Gastroesophageal sphincter (tissue), 4 donors: Measurements from ENCODE around the gene MVK. TPM values are rescaled to one million over a fixed set of nuclear protein-coding genes. Genes with fewer than 3 reads are reported as not detected.

Source experiments
- ATAC-seq: fragments of 150-250 bp; one replicate; pipeline ENCODE4 v1.9.1; 2016; ENCODE audit warnings: mild to moderate bottlenecking, moderate library complexity
- H3K27ac ChIP-seq, 4 donors: fragments of 200-600 bp; sonication (generic) in 3 of 4; 1 replicate in 3 of 4; 2 replicates in 1 of 4; pipeline ENCODE4 v1.5.1; 2016 to 2019
- H3K27me3 ChIP-seq: fragments of 200-600 bp; sonication (generic); one replicate; pipeline ENCODE4 v1.5.1; 2019
- H3K36me3 ChIP-seq, 2 donors: fragments of 200-600 bp; sonication (generic); one replicate each; pipeline ENCODE4 v1.5.1; 2019; ENCODE audit warnings: control low read depth in 1 of 2
- H3K4me1 ChIP-seq, 3 donors: fragments of 200-600 bp; sonication (generic); 1 replicate in 2 of 3; 2 replicates in 1 of 3; pipeline ENCODE4 v1.5.1; 2016 to 2019; ENCODE audit warnings: control low read depth in 2 of 3
- H3K4me3 ChIP-seq, 2 donors: fragments of 200-600 bp; sonication (generic); one replicate each; pipeline ENCODE4 v1.5.1; 2019; ENCODE audit warnings: mild to moderate bottlenecking in 1 of 2, moderate library complexity in 1 of 2
- H3K9me3 ChIP-seq, 3 donors: fragments of 200-600 bp; sonication (generic); one replicate each; pipeline ENCODE4 v1.5.1; 2017 to 2019; ENCODE audit warnings: control low read depth in 2 of 3
- EP300 ChIP-seq: sonication (generic); formaldehyde crosslinking; IDR thresholded peaks from one replicate; pipeline ENCODE4 v1.6.1; 2017; ENCODE audit warnings: antibody characterized with exemption, mild to moderate bottlenecking
- POLR2A ChIP-seq, 2 donors: fragments of 450-650 bp; IDR thresholded peaks; one replicate each; pipeline ENCODE4 v1.6.1; 2017; ENCODE audit warnings: antibody characterized with exemption in 2 of 2, mild to moderate bottlenecking in 2 of 2, moderate library complexity in 1 of 2
- POLR2AphosphoS5 ChIP-seq: sonication (generic); formaldehyde crosslinking; IDR thresholded peaks from one replicate; pipeline ENCODE4 v1.6.1; 2017; ENCODE audit warnings: antibody characterized with exemption
- WGBS, 2 donors: methylation state at CpG; one replicate each; pipeline ENCODE4 v1.1.5; 2018; ENCODE audit warnings: low coverage in 1 of 2; 5-methylcytosine and 5-hydroxymethylcytosine counted together
- total RNA-seq, 4 donors: library from RNA; depleted of rRNA; stranded (reverse); fragments of >200 nt; gene quantifications; one replicate each; pipeline ENCODE4 v1.1.0, GENCODE V29; 2016
- TF ChIP-seq, protein P1 (sequence below), 4 experiments: fragments of 200-600 bp in 2 of 4; fragments of 450-650 bp in 2 of 4; sonication (generic) in 1 of 4; IDR thresholded peaks; one replicate each; pipeline ENCODE4 v1.5.1; 2017 to 2019; ENCODE audit warnings: antibody characterized with exemption in 4 of 4, mild to moderate bottlenecking in 2 of 4, moderate library complexity in 2 of 4

MVK gene
- total RNA-seq, 4 donors from 2014 or later: 6.2 to 18.2 (median 10.4) TPM

GRCh38 chr12:109555431-109556315 is 17.9 kb upstream of the MVK start:
- H3K4me1 ChIP-seq: no peaks in the 10 kb centered on the region
- no peak overlapping the region for H3K4me3 ChIP-seq
- no peak for ATAC-seq
- TF ChIP-seq, protein P1, sequence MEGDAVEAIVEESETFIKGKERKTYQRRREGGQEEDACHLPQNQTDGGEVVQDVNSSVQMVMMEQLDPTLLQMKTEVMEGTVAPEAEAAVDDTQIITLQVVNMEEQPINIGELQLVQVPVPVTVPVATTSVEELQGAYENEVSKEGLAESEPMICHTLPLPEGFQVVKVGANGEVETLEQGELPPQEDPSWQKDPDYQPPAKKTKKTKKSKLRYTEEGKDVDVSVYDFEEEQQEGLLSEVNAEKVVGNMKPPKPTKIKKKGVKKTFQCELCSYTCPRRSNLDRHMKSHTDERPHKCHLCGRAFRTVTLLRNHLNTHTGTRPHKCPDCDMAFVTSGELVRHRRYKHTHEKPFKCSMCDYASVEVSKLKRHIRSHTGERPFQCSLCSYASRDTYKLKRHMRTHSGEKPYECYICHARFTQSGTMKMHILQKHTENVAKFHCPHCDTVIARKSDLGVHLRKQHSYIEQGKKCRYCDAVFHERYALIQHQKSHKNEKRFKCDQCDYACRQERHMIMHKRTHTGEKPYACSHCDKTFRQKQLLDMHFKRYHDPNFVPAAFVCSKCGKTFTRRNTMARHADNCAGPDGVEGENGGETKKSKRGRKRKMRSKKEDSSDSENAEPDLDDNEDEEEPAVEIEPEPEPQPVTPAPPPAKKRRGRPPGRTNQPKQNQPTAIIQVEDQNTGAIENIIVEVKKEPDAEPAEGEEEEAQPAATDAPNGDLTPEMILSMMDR (IDR thresholded peaks at IDR 0.05): no peak
- no peak for TF ChIP-seq EP300
- no peak for TF ChIP-seq POLR2A (IDR thresholded peaks at IDR 0.05)
- peaks cover 0 to 40% of the 10 kb centered on the region in 2 donors for H3K36me3 ChIP-seq
- H3K27ac ChIP-seq: no peak overlapping the region
- 76 to 80% methylated on average over 4 to 10 of the region's 18 CpGs for WGBS, 2 donors
- no peaks in the 10 kb centered on the region for H3K9me3 ChIP-seq
- peaks cover 35% of the 10 kb centered on the region for H3K27me3 ChIP-seq

DNA sequence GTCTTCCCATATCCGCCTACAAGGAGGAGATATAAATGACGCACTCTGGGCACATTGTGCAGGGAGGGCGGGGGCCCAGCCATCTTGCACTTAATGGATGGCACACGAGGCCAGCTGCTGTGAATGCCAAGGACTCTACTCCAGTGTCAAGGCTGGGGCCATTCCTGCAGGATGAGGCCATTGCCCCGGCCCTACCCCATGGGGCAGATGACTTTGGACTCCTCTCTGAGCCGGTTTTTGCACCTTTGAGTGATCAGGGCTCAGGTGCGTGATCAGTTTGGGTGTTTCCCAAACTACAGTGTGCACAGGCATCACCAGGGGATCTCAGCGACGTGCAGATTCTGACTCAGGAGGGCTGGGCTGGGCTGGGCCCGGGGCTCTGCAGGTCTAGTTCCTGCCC is 16.4 kb upstream of the MVK start:
- TF ChIP-seq, protein P1 (IDR thresholded peaks at IDR 0.05): no peak
- TF ChIP-seq POLR2A (IDR thresholded peaks at IDR 0.05) (no peak), EP300 (no peak), POLR2AphosphoS5 (no peak)
- no peak for ATAC-seq
- no peak overlapping the region for H3K27ac ChIP-seq

GRCh38 chr12:109557805-109558204 is 15.8 kb upstream of the MVK start:
- Histone ChIP-seq H3K27ac (no peak overlapping the region), H3K4me1 (no peaks in the 10 kb centered on the region), H3K27me3 (peaks cover 14% of the 10 kb centered on the region), H3K36me3 (peaks cover 0 to 61% of the 10 kb centered on the region in 2 donors), H3K4me3 (no peak overlapping the region), H3K9me3 (no peaks in the 10 kb centered on the region)
- 100% methylated on average over 1 of the region's 12 CpGs; no CpG with 5 or more reads in 1 of the 2 donors for WGBS, 2 donors
- TF ChIP-seq, protein P1 (IDR thresholded peaks at IDR 0.05): no peak
- TF ChIP-seq EP300 (no peak), POLR2A (IDR thresholded peaks at IDR 0.05) (no peak), POLR2AphosphoS5 (no peak)
- no peak for ATAC-seq

More for the DNA sequence above, 16.4 kb upstream of the MVK start:
- H3K36me3 ChIP-seq: peaks cover 0 to 55% of the 10 kb centered on the region in 2 donors
- 67 to 95% methylated on average over 3 to 6 of the region's 10 CpGs for WGBS, 2 donors
- peaks cover 20% of the 10 kb centered on the region for H3K27me3 ChIP-seq
- H3K4me3 ChIP-seq: no peak overlapping the region
- H3K4me1 ChIP-seq: no peaks in the 10 kb centered on the region
- no peaks in the 10 kb centered on the region for H3K9me3 ChIP-seq

DNA sequence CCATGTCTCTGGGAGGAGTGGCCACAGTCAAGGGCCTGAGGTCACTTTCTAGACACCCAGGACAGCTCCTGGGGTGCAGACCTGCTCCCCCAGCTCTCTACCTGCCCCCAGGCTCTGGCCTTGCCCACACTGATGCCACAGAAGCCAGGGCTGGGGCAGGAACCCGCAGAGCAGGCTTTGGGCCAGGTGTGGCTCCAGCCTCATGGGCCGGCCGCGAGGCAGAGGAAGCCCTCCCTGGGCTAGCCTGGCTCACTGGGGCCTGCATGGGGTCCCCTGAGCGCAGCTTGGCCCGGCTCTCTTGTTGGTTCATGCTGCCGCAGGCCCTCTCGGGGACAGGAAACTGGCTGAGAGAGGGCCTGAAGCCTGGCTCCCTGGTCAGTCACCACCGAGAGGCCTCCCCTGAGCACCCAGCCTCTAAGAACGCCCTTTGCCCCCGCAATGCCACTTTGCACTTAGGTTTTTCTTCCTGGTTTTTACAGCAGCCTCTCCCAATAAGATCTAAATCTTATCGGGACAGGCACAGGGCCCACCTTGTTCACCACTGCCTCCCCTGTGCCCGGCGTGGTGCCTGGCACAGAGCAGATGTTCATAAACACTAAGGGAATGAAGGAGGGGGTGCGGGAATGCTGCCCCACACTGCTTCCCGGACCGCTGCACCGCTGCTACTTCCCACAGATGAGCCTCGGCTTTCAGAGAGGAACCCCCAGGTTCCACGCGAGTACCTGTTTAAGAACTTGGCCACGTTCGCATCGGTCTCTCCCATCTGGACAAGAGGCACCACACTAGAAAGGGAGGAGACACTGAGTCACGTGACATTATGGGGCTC is 15.0 kb upstream of the MVK start:
- H3K4me1 ChIP-seq: no peaks in the 10 kb centered on the region
- no peak overlapping the region for H3K4me3 ChIP-seq
- TF ChIP-seq, protein P1 (IDR thresholded peaks at IDR 0.05): no peak
- no peak for TF ChIP-seq POLR2A (IDR thresholded peaks at IDR 0.05)
- no peak for TF ChIP-seq POLR2AphosphoS5
- TF ChIP-seq EP300: no peak
- H3K9me3 ChIP-seq: no peaks in the 10 kb centered on the region
- no peak for ATAC-seq
- H3K27me3 ChIP-seq: peaks cover 7% of the 10 kb centered on the region
- H3K27ac ChIP-seq: no peak overlapping the region
- WGBS, 2 donors: 88 to 90% methylated on average over 11 of the region's 25 CpGs
- H3K36me3 ChIP-seq: peaks cover 0 to 69% of the 10 kb centered on the region in 2 donors
